Psoas muscle (tissue), 7 donors: Measurements from ENCODE around the gene CTAGE4. TPM values are rescaled to one million over a fixed set of nuclear protein-coding genes. Genes with fewer than 3 reads are reported as not detected.

Experiments
- polyA plus RNA-seq, 3 donors: library from polyadenylated mRNA; stranded (reverse); fragments of 200-250 nt; gene quantifications; one replicate each; pipeline ENCODE4 v1.2.3, GENCODE V29; 2013
- total RNA-seq, 4 donors: library from RNA; stranded (reverse); fragmentation: NEBNext Ultra II Directional in 2 of 4; extraction: Animal tissue kit (Norgen Biotek cat#: 25700) in 2 of 4; gene quantifications; one replicate each; pipeline versions ENCODE4 v1.2.1 to v1.2.4, GENCODE V29; 2021 to 2023
- donor health status: healthy with polysubstance abuse.
- donor health status: DM: no; HTN: no; CAD: no; lungs with moderate emphysema.
- donor health status: Bipolar disorder and iron deficiency.
- donor health status: healthy.
- donor health status: DM: no; HTN: no; CAD: no.
- donor health status: DM: no; HTN: no; CAD: no.
- donor health status: DM: yes; HTN: yes; CAD: no.

Gene CTAGE4
- total and polyA plus RNA-seq, 7 donors = 0.03 to 0.15 (median 0.03) TPM; not detected in 4

Other genes with a start within 250 kb of the CTAGE4 start
- gene OR2F2, start 248.2 kb upstream of the CTAGE4 start, total RNA-seq = not detected
- not detected for gene OR2F2, start 248.2 kb upstream of the CTAGE4 start, polyA plus RNA-seq
- not detected for gene OR2F1, start 228.6 kb upstream of the CTAGE4 start, total RNA-seq
- gene OR2F1, start 228.6 kb upstream of the CTAGE4 start, polyA plus RNA-seq = not detected
- not detected for gene OR6B1, start 183.1 kb upstream of the CTAGE4 start, total RNA-seq
- not detected for gene OR6B1, start 183.1 kb upstream of the CTAGE4 start, polyA plus RNA-seq
- not detected for gene OR2A5, start 134.5 kb upstream of the CTAGE4 start, total RNA-seq
- gene OR2A5, start 134.5 kb upstream of the CTAGE4 start, polyA plus RNA-seq = not detected
- not detected for gene OR2A25, start 113.7 kb upstream of the CTAGE4 start, total RNA-seq
- not detected for gene OR2A25, start 113.7 kb upstream of the CTAGE4 start, polyA plus RNA-seq
- not detected for gene OR2A12, start 97.2 kb upstream of the CTAGE4 start, total RNA-seq
- not detected for gene OR2A12, start 97.2 kb upstream of the CTAGE4 start, polyA plus RNA-seq
- gene OR2A2, start 73.9 kb upstream of the CTAGE4 start, total RNA-seq = not detected
- gene OR2A2, start 73.9 kb upstream of the CTAGE4 start, polyA plus RNA-seq = not detected
- not detected for gene OR2A14, start 60.3 kb upstream of the CTAGE4 start, total RNA-seq
- gene OR2A14, start 60.3 kb upstream of the CTAGE4 start, polyA plus RNA-seq = not detected
- gene ARHGEF35, start 12.4 kb downstream of the CTAGE4 start, total RNA-seq = under 1 TPM; 0.15 to 0.34 (median 0.19) TPM
- under 1 TPM; 0.13 to 0.18 (median 0.13) TPM for gene ARHGEF35, start 12.4 kb downstream of the CTAGE4 start, polyA plus RNA-seq
- gene OR2A42, start 56.1 kb downstream of the CTAGE4 start, total RNA-seq = not detected
- gene OR2A42, start 56.1 kb downstream of the CTAGE4 start, polyA plus RNA-seq = under 1 TPM in 2 of 3 donors, not detected in 1; 0.01 to 0.03 TPM
- gene OR2A7, start 81.3 kb downstream of the CTAGE4 start, total RNA-seq = under 1 TPM in 1 of 4 donors, not detected in 3; 0.34 TPM
- gene OR2A7, start 81.3 kb downstream of the CTAGE4 start, polyA plus RNA-seq = under 1 TPM in 2 of 3 donors, not detected in 1; 0.06 to 0.07 TPM
- under 1 TPM in 1 of 4 donors, not detected in 3; 0.15 TPM for gene CTAGE8, start 85.8 kb downstream of the CTAGE4 start, total RNA-seq
- gene CTAGE8, start 85.8 kb downstream of the CTAGE4 start, polyA plus RNA-seq = under 1 TPM in 2 of 3 donors, not detected in 1; 0.03 to 0.04 TPM
- not detected for gene OR2A1, start 129.0 kb downstream of the CTAGE4 start, total RNA-seq
- under 1 TPM in 2 of 3 donors, not detected in 1; 0.01 to 0.03 TPM for gene OR2A1, start 129.0 kb downstream of the CTAGE4 start, polyA plus RNA-seq
- under 1 TPM; 0.28 to 0.69 (median 0.39) TPM for gene ARHGEF5, start 171.9 kb downstream of the CTAGE4 start, total RNA-seq
- under 1 TPM; 0.06 to 0.17 (median 0.16) TPM for gene ARHGEF5, start 171.9 kb downstream of the CTAGE4 start, polyA plus RNA-seq
- not detected for gene NOBOX, start 220.2 kb downstream of the CTAGE4 start, total RNA-seq
- not detected for gene NOBOX, start 220.2 kb downstream of the CTAGE4 start, polyA plus RNA-seq